GM12872 (cell line): Measurements from ENCODE around the gene ADGRD1.

Source experiments
- CTCF ChIP-seq: IDR thresholded peaks from 3 replicates; pipeline ENCODE4 v1.5.1; 2011; ENCODE audit warnings: low read depth, mild to moderate bottlenecking, low read length, moderate library complexity; ENCODE audit not compliant: insufficient read depth

ADGRD1 gene

GRCh38 chr12:131134523-131135310 is 181.0 kb downstream of the ADGRD1 start:
- no peak for TF ChIP-seq CTCF

- TF ChIP-seq CTCF, result no peak
These were observed 181.6 kb downstream of the ADGRD1 start for GRCh38 chr12:131135311-131135785.

- no peak for TF ChIP-seq CTCF
These were observed 182.3 kb downstream of the ADGRD1 start for GRCh38 chr12:131135786-131136538.

GRCh38 chr12:131136539-131136872 is 182.8 kb downstream of the ADGRD1 start:
- TF ChIP-seq CTCF, result no peak

GRCh38 chr12:131137009-131137835 is 183.5 kb downstream of the ADGRD1 start:
- no peak for TF ChIP-seq CTCF

GRCh38 chr12:131137836-131138637 is 184.3 kb downstream of the ADGRD1 start:
- TF ChIP-seq CTCF, result no peak
